Brain microvascular endothelial cell (primary cell): ENCODE measurements around the gene CHADL.
"Not testable (repeated sequence)": the region's sequence is repeated elsewhere in the genome, so short reads cannot be mapped to it uniquely, and the experiment has no call there.

Experiments
- DNase-seq: peaks from one replicate; pipeline ENCODE4 v3.0.0-alpha.2; 2020
- H3K27ac ChIP-seq: fragments of 250-450 bp; sonication (Bioruptor Pico); 2 replicates; pipeline ENCODE4 v1.5.1; 2020; ENCODE audit warnings: mild to moderate bottlenecking, moderate library complexity
- H3K27me3 ChIP-seq: fragments of 250-450 bp; sonication (Bioruptor Pico); replicated peaks from 2 replicates; pipeline ENCODE4 v1.5.1; 2020; ENCODE audit warnings: mild to moderate bottlenecking
- H3K36me3 ChIP-seq: fragments of 250-450 bp; sonication (Bioruptor Pico); replicated peaks from 2 replicates; pipeline ENCODE4 v1.5.1; 2020; ENCODE audit warnings: mild to moderate bottlenecking
- H3K4me3 ChIP-seq: 2 replicates; pipeline ENCODE4 v1.5.1; 2011; ENCODE audit warnings: low read depth, mild to moderate bottlenecking, control low read depth, low read length, moderate library complexity
- CTCF ChIP-seq: IDR thresholded peaks from 2 replicates; pipeline ENCODE4 v1.5.1; 2011; ENCODE audit warnings: low read depth, mild to moderate bottlenecking, moderate library complexity, low read length, control low read depth, inconsistent platforms; ENCODE audit errors: missing control alignments
- in situ Hi-C: cut with HindIII; loops from 2 replicates; pipeline ENCODE4 v1.10.0; 2017; ENCODE audit warnings: low sequenced_read_pairs, low pct_ligation_motif_present

CHADL gene

GRCh38 chr22:41181349-41182241 is 59.1 kb downstream of the CHADL start:
- no peak overlapping the region for H3K27ac ChIP-seq
- in situ Hi-C loops, result no loop called here
- DNase-seq, result peak; percentile 22

GRCh38 chr22:41180926-41181325 is 59.8 kb downstream of the CHADL start:
- DNase-seq, result no peak
- Histone ChIP-seq H3K27ac (no peak overlapping the region), H3K27me3 (no peaks in the 10 kb centered on the region), H3K4me3 (no peak overlapping the region), H3K36me3 (peaks cover 39% of the 10 kb centered on the region)
- in situ Hi-C loops, result no loop called here
- no peak for TF ChIP-seq CTCF

More at GRCh38 chr22:41181349-41182241, 59.1 kb downstream of the CHADL start:
- Histone ChIP-seq H3K4me3 (no peak overlapping the region), H3K36me3 (peaks cover 32% of the 10 kb centered on the region), H3K27me3 (no peaks in the 10 kb centered on the region)
- TF ChIP-seq CTCF, result no peak

- H3K27ac ChIP-seq, H3K4me3 ChIP-seq, in situ Hi-C loops, DNase-seq, H3K27me3 ChIP-seq: not testable (repeated sequence)
- H3K36me3 ChIP-seq, result peaks cover 45% of the 10 kb centered on the region
Observed at GRCh38 chr22:41180362-41180761, 60.4 kb downstream of the CHADL start.
